Neural cell (in vitro differentiated cells): ENCODE results near the gene SIX5. TPM values are rescaled to one million over a fixed set of nuclear protein-coding genes. Genes with fewer than 3 reads are reported as not detected.

Experiments used
- polyA plus RNA-seq: library from polyadenylated mRNA; depleted of rRNA; stranded (reverse); fragments of >200 nt; gene quantifications from 2 replicates; pipeline ENCODE4 v1.2.3, GENCODE V29; 2014

SIX5 gene
- polyA plus RNA-seq, 1 donor from 2014 or later: not detected

Other genes starting within 250 kb of the SIX5 start
- gene OPA3, start 184.4 kb downstream of the SIX5 start, polyA plus RNA-seq: 3.3 and 6.0 TPM in 2 replicates
- gene GPR4, start 167.0 kb downstream of the SIX5 start, polyA plus RNA-seq: 0.25 TPM in 1 of 2 replicates, not detected in the other
- 18.9 and 19.2 TPM in 2 replicates for gene EML2, start 129.9 kb downstream of the SIX5 start, polyA plus RNA-seq
- gene GIPR, start 101.0 kb downstream of the SIX5 start, polyA plus RNA-seq: 6.4 and 13.1 TPM in 2 replicates
- 333 and 372 TPM in 2 replicates for gene SNRPD2, start 77.3 kb downstream of the SIX5 start, polyA plus RNA-seq
- gene QPCTL, start 76.6 kb downstream of the SIX5 start, polyA plus RNA-seq: 6.8 and 8.4 TPM in 2 replicates
- gene FBXO46, start 38.4 kb downstream of the SIX5 start, polyA plus RNA-seq: 12.5 and 13.2 TPM in 2 replicates
- not detected in 2 replicates for gene MEIOSIN, start 35.8 kb downstream of the SIX5 start, polyA plus RNA-seq
- 34.3 and 50.1 TPM in 2 replicates for gene DMPK, start 13.2 kb upstream of the SIX5 start, polyA plus RNA-seq
- 20.4 and 28.5 TPM in 2 replicates for gene DMWD, start 23.6 kb upstream of the SIX5 start, polyA plus RNA-seq
- gene RSPH6A, start 46.1 kb upstream of the SIX5 start, polyA plus RNA-seq: not detected in 2 replicates
- 22.2 and 33.9 TPM in 2 replicates for gene SYMPK, start 93.9 kb upstream of the SIX5 start, polyA plus RNA-seq
- not detected in 2 replicates for gene FOXA3, start 95.1 kb upstream of the SIX5 start, polyA plus RNA-seq
- gene IRF2BP1, start 116.9 kb upstream of the SIX5 start, polyA plus RNA-seq: 26.9 and 27.6 TPM in 2 replicates
- gene MYPOP, start 133.4 kb upstream of the SIX5 start, polyA plus RNA-seq: 0.90 and 2.3 TPM in 2 replicates
- gene NANOS2, start 145.5 kb upstream of the SIX5 start, polyA plus RNA-seq: 0.18 and 0.64 TPM in 2 replicates
- 7.6 and 9.3 TPM in 2 replicates for gene NOVA2, start 204.6 kb upstream of the SIX5 start, polyA plus RNA-seq
- 0.82 and 1.4 TPM in 2 replicates for gene CCDC61, start 226.2 kb upstream of the SIX5 start, polyA plus RNA-seq